Measurements from ENCODE around the gene UBE2F.
A peak's percentile ranks its signal among the peaks of the same experiment; 100 is the strongest.
"Not testable (repeated sequence)": the region's sequence is repeated elsewhere in the genome, so short reads cannot be mapped to it uniquely, and the experiment has no call there.

The UBE2F gene

DNA sequence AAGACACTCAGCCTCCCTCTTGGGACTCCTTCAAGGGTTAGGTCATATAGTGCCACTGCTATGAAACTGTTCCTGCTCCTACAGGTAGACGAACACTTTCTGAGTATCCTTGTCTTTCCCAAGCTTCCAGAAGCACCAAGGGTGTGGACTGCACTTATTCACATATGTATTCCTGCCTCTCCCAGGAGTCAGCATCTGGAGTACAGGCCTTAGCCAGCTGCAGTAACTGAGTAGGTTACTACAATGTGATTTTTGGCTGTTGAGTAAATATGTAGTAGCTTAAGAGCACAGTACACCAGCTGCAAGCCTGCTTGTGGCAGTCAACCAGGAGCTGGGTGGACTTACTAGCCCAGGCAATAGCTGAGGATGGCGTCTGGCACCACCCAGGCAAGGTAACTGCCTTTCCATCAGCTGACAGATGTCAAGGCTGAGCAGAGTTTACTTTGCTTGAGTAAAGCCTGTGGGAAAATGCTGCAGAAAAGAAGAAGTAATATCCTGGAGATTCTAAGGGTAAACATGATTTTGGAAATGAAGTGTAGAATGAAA is 80.0 kb downstream of the UBE2F start:
- Histone ChIP-seq H3K9me3 (ENCODE audit: control insufficient read depth in 5 of 5, low read length in 5 of 5) (peaks cover 0 to 2% (median 0%) of the 10 kb centered on the region in 5 donors), H3K4me3 (ENCODE audit: low read depth in 1 of 5, low read length in 5 of 5) (no peak overlapping the region), H3K27ac (ENCODE audit: low read depth, low read length) (no peak overlapping the region), H3K9ac (ENCODE audit: low read length in 5 of 5) (no peak overlapping the region), H3K4me1 (ENCODE audit: control insufficient read depth in 5 of 5, insufficient read depth in 5 of 5, low read length in 5 of 5) (no peaks in the 10 kb centered on the region), H3K27me3 (ENCODE audit: control insufficient read depth in 5 of 5, insufficient read depth in 4 of 5, low read length in 5 of 5) (no peaks in the 10 kb centered on the region), H3K36me3 (ENCODE audit: control insufficient read depth in 5 of 5, insufficient read depth in 5 of 5, low read length in 5 of 5) (peaks cover 0 to 36% (median 28%) of the 10 kb centered on the region in 5 donors)

DNA sequence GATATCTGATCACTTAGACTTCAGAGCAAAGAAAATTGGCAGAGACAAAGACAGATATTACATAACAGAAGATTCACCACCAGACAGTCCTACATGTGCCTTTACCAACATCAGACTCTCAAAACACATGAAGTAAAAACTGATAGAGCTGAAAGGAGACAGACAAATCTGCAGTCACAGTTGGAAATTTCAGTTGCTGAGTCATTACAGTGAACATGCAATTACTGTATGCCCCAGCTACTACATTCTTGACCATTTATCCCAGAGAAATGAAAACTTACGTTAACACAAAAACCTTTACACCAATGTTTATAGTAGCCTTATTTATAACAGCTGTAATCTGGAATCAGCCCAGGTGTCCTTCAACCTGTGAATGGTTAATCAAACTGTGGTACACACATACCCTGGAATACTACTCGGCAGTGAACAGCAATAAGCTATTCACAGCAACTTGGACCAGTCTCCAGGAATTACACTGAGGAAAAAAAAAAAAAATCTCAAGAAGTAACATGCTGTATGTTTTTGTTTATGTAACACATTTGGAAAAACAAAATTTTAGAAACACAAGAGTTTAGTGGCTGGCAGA is 86.5 kb downstream of the UBE2F start:
- no peaks in the 10 kb centered on the region for H3K27me3 ChIP-seq (ENCODE audit: control insufficient read depth in 5 of 5, insufficient read depth in 4 of 5, low read length in 5 of 5)
- H3K4me1 ChIP-seq (ENCODE audit: control insufficient read depth in 5 of 5, insufficient read depth in 5 of 5, low read length in 5 of 5), result no peaks in the 10 kb centered on the region
- H3K9ac ChIP-seq (ENCODE audit: low read length in 5 of 5), result no peak overlapping the region
- H3K36me3 ChIP-seq (ENCODE audit: control insufficient read depth in 5 of 5, insufficient read depth in 5 of 5, low read length in 5 of 5), result no peaks in the 10 kb centered on the region
- H3K27ac ChIP-seq (ENCODE audit: low read depth, low read length), result no peak overlapping the region
- peaks cover 0 to 2% (median 0%) of the 10 kb centered on the region in 5 donors for H3K9me3 ChIP-seq (ENCODE audit: control insufficient read depth in 5 of 5, low read length in 5 of 5)
- H3K4me3 ChIP-seq (ENCODE audit: low read depth in 1 of 5, low read length in 5 of 5), result no peak overlapping the region

DNA sequence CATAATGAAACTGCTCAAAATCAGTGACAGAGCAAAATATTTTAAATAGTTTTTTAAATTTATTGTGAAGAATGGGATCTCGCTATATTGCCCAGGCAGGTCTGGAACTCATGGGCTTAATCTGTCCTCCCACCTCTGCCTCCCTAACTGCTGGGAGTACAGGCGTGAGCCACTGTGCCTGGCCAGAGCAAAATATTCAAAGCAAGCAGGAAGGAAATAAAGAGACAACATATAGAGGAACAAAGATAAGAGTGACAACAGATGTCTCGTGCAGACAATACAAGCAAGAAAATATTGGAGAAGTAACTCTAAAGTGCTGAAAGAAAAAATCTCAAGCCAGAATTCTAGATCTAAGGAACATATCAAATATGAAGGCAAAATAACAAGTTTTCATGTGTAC is 89.0 kb downstream of the UBE2F start:
- H3K4me1 ChIP-seq (ENCODE audit: control insufficient read depth in 5 of 5, insufficient read depth in 5 of 5, low read length in 5 of 5), result peaks cover 5 to 10% (median 7%) of the 10 kb centered on the region in 5 donors
- no peak overlapping the region for H3K9ac ChIP-seq (ENCODE audit: low read length in 5 of 5)
- H3K9me3 ChIP-seq (ENCODE audit: control insufficient read depth in 5 of 5, low read length in 5 of 5), result no peaks in the 10 kb centered on the region
- H3K27ac ChIP-seq (ENCODE audit: low read depth, low read length), result no peak overlapping the region
- H3K36me3 ChIP-seq (ENCODE audit: control insufficient read depth in 5 of 5, insufficient read depth in 5 of 5, low read length in 5 of 5), result no peaks in the 10 kb centered on the region
- no peak overlapping the region for H3K4me3 ChIP-seq (ENCODE audit: low read depth in 1 of 5, low read length in 5 of 5)
- no peaks in the 10 kb centered on the region for H3K27me3 ChIP-seq (ENCODE audit: control insufficient read depth in 5 of 5, insufficient read depth in 4 of 5, low read length in 5 of 5)

DNA sequence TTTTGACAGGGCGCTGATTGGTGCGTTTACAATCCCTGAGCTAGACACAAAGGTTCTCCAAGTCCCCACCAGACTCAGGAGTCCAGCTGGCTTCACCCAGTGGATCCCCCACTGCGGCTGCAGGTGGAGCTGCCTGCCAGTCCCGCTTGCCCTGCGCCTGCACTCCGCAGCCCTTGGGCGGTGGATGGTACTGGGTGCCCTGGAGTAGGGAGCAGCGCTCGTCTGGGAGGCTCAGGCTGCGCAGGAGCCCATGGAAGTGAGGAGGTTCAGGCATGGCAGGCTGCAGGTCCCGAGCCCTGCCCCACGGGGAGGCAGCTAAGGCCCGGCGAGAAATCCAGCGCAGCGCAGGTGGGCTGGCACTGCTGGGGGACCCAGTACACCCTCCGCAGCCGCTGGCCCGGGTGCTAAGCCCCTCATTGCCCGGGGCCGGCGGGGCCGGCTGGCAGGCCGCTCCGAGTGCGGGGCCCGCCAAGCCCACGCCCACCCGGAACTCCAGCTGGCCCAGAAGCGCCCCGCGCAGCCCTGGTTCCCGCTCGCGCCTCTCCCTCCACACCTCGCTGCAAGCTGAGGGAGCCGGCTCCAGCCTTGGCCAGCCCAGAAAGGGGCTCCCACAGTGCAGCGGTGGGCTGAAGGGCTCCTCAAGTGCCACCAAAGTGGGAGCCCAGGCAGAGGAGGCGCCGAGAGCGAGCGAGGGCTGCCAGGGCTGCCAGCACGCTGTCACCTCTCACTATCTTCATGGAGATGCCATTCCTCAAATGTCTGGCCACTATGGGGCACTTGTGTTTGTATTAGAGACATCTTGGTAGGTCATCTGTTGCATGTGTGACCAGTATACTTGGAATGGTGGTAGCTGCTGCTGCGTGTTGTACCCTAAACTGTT is 91.1 kb downstream of the UBE2F start:
- peaks cover 10 to 21% (median 19%) of the 10 kb centered on the region in 5 donors for H3K4me1 ChIP-seq (ENCODE audit: control insufficient read depth in 5 of 5, insufficient read depth in 5 of 5, low read length in 5 of 5)
- not testable (repeated sequence) for H3K9ac ChIP-seq (ENCODE audit: low read length in 5 of 5); H3K27me3 ChIP-seq (ENCODE audit: control insufficient read depth in 5 of 5, insufficient read depth in 4 of 5, low read length in 5 of 5); H3K27ac ChIP-seq (ENCODE audit: low read depth, low read length); H3K9me3 ChIP-seq (ENCODE audit: control insufficient read depth in 5 of 5, low read length in 5 of 5); H3K36me3 ChIP-seq (ENCODE audit: control insufficient read depth in 5 of 5, insufficient read depth in 5 of 5, low read length in 5 of 5); H3K4me3 ChIP-seq (ENCODE audit: low read depth in 1 of 5, low read length in 5 of 5)

DNA sequence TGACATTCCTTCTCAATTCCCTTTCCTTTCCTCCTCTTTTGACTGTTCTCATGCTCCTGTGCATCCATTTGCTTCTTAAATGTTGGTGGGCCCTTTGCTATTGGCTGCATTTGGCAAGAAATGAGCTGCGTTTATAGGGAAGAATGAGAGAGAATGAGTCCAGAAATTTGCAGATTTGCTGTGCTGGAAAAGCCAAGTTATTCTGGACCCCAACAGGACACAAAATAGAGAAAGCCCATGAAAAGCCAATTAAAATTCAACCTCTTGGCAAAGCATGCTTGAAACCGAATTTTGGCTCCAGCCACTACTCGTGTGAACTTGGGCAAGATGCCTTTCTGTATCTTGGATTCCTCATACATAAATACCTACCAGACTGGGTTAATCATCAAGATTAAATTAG is 92.7 kb downstream of the UBE2F start:
- no peaks in the 10 kb centered on the region for H3K27me3 ChIP-seq (ENCODE audit: control insufficient read depth in 5 of 5, insufficient read depth in 4 of 5, low read length in 5 of 5)
- H3K36me3 ChIP-seq (ENCODE audit: control insufficient read depth in 5 of 5, insufficient read depth in 5 of 5, low read length in 5 of 5), result peaks cover 0 to 3% (median 0%) of the 10 kb centered on the region in 5 donors
- H3K9ac ChIP-seq (ENCODE audit: low read length in 5 of 5), result no peak overlapping the region
- peaks cover 10 to 21% (median 19%) of the 10 kb centered on the region in 5 donors for H3K4me1 ChIP-seq (ENCODE audit: control insufficient read depth in 5 of 5, insufficient read depth in 5 of 5, low read length in 5 of 5)
- H3K27ac ChIP-seq (ENCODE audit: low read depth, low read length), result no peak overlapping the region
- peak overlapping the region in 3 of 5 donors; percentile 82 to 89 (median 82) for H3K4me3 ChIP-seq (ENCODE audit: low read depth in 1 of 5, low read length in 5 of 5)
- no peaks in the 10 kb centered on the region for H3K9me3 ChIP-seq (ENCODE audit: control insufficient read depth in 5 of 5, low read length in 5 of 5)

DNA sequence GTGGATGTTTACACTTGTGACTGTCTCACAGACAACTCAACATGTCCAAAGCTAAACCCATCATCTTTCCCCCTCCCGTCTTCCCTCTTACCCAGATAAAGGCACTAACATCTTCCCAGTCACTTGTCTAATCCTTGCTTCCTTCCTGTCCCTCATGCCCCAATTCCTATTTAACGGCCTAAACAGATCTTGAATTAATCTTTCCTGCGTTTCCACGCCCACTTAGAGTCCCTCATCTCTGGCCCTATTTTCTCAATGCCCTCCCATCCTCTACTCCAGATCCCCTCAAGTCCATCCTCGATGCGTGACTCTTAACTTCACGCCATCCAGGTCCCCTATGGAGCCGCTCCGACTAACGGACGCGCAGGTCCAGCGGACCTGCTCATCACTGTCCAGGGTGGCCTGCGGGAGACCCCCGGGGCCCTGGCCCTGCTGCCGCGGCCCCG is 93.3 kb downstream of the UBE2F start:
- H3K9me3 ChIP-seq (ENCODE audit: control insufficient read depth in 5 of 5, low read length in 5 of 5), result no peaks in the 10 kb centered on the region
- H3K36me3 ChIP-seq (ENCODE audit: control insufficient read depth in 5 of 5, insufficient read depth in 5 of 5, low read length in 5 of 5), result peaks cover 0 to 5% (median 2%) of the 10 kb centered on the region in 5 donors
- H3K27ac ChIP-seq (ENCODE audit: low read depth, low read length), result peak overlapping the region; percentile 77
- H3K9ac ChIP-seq (ENCODE audit: low read length in 5 of 5), result peak overlapping the region; percentile 38 to 87 (median 74)
- H3K27me3 ChIP-seq (ENCODE audit: control insufficient read depth in 5 of 5, insufficient read depth in 4 of 5, low read length in 5 of 5), result no peaks in the 10 kb centered on the region
- peaks cover 10 to 21% (median 19%) of the 10 kb centered on the region in 5 donors for H3K4me1 ChIP-seq (ENCODE audit: control insufficient read depth in 5 of 5, insufficient read depth in 5 of 5, low read length in 5 of 5)
- peak overlapping the region; percentile 75 to 90 (median 82) for H3K4me3 ChIP-seq (ENCODE audit: low read depth in 1 of 5, low read length in 5 of 5)

DNA sequence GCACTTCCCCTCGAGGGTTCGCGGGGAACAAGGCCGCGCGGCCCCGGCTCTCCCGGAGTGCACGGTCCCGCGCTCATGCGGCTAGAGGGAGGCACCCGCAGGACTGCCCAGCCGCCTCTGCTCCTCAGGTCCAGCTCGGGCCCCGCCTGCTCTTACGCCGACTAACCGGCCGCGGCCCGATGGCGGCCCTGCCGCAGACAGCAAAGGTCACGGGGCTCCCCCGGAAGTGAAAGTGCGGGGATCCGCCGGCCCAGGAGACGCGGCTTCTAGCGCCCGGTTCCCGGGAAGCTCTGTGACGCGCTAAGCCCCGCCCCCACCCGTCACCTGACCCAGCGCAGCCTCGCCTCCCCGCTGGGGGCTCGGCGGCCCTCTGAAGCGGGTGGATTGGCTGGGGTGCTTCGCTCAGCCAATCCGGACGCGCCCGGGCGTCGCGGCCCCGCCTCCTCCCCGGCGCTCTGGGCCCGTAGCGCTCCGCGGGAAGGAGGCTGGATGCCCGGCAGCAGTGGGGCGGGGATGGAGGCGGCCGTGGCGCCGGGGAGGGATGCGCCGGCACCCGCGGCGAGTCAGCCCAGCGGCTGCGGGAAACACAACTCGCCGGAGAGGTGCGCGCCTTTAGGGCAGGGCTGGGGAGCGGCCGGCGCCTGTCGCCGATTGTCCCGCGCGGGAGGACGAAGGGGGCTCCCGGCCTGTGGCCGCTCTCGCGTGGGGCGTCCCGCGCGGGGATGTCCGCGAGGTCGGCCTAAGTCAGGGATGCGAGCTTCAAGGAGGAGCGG is 93.9 kb downstream of the UBE2F start, which contains the start of gene SCLY:
Gene SCLY, plus strand, starts transcription at position 460 of the 773 bp plus-strand sequence. Its CDS starts 54 bp downstream, at position 514.
- H3K9me3 ChIP-seq (ENCODE audit: control insufficient read depth in 5 of 5, low read length in 5 of 5), result no peaks in the 10 kb centered on the region
- H3K27ac ChIP-seq (ENCODE audit: low read depth, low read length), result peak within 1 kb of the TSS; percentile 77
- H3K4me3 ChIP-seq (ENCODE audit: low read depth in 1 of 5, low read length in 5 of 5), result peak within 1 kb of the TSS; percentile 77 to 90 (median 84)
- H3K27me3 ChIP-seq (ENCODE audit: control insufficient read depth in 5 of 5, insufficient read depth in 4 of 5, low read length in 5 of 5), result no peaks in the 10 kb centered on the region
- H3K36me3 ChIP-seq (ENCODE audit: control insufficient read depth in 5 of 5, insufficient read depth in 5 of 5, low read length in 5 of 5), result peaks cover 0 to 5% (median 2%) of the 10 kb centered on the region in 5 donors
- peaks cover 10 to 21% (median 19%) of the 10 kb centered on the region in 5 donors for H3K4me1 ChIP-seq (ENCODE audit: control insufficient read depth in 5 of 5, insufficient read depth in 5 of 5, low read length in 5 of 5)
- H3K9ac ChIP-seq (ENCODE audit: low read length in 5 of 5), result peak within 1 kb of the TSS; percentile 38 to 87 (median 83)

DNA sequence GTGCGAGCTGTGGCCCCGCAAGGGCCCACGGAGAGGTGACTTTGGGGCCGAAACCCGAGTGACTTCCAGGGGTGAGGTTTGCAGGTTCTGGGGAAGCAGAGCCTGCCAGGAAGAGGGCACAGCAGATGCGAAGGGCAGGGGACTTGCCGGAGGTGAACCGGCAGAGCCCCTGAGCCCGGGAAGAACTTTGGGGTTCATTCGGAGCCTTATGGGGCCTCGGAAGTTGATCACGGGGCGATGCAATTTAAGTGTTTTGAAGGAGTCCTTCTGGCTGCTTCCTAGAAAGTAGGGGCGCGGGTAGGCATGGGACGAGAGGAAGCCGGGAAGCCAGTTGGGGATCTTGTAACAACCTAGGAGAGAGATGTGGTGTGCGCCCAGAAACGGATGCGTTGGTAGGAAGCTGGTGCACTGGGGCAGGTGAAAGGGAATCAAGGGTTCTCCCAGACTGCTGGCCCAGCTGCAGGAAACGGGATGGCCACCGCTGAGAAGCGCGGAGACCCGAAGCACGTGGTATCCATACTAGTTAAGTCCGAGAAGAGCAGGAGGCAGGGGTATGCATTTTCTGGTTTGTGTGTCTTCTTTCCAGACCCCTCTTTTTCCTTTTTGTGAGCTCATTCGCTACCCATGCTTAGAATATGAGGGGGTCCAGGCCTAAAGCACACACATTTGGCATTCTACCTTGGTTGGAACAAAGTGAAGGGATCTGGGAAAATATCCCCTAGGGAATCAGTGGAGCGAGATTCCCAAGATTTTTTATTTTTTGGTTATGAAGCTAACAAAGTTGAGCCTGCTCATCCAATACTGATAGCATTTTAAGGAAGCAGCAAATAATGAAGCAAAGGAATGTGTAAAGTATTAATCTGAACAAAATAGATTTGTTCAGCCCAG is 94.7 kb downstream of the UBE2F start:
- Histone ChIP-seq H3K9me3 (ENCODE audit: control insufficient read depth in 5 of 5, low read length in 5 of 5) (no peaks in the 10 kb centered on the region), H3K27me3 (ENCODE audit: control insufficient read depth in 5 of 5, insufficient read depth in 4 of 5, low read length in 5 of 5) (no peaks in the 10 kb centered on the region), H3K36me3 (ENCODE audit: control insufficient read depth in 5 of 5, insufficient read depth in 5 of 5, low read length in 5 of 5) (peaks cover 2 to 10% (median 6%) of the 10 kb centered on the region in 5 donors), H3K4me3 (ENCODE audit: low read depth in 1 of 5, low read length in 5 of 5) (peak overlapping the region; percentile 77 to 84 (median 82)), H3K9ac (ENCODE audit: low read length in 5 of 5) (peak overlapping the region in 4 of 5 donors; percentile 73 to 83 (median 74)), H3K4me1 (ENCODE audit: control insufficient read depth in 5 of 5, insufficient read depth in 5 of 5, low read length in 5 of 5) (peaks cover 10 to 21% (median 19%) of the 10 kb centered on the region in 5 donors), H3K27ac (ENCODE audit: low read depth, low read length) (peak overlapping the region; percentile 30)

All from subcutaneous abdominal adipose tissue (tissue), 5 donors.